KMS-11 (cell line): Measurements from ENCODE around the gene PDGFA.

ENCODE experiments used
- H2AFZ ChIP-seq: fragments of 200-600 bp; sonication (generic); 2 replicates; pipeline ENCODE4 v1.6.1; 2016; ENCODE audit warnings: antibody characterized with exemption, mixed run types, low read depth
- H3K27ac ChIP-seq: fragments of 200-600 bp; sonication (generic); 2 replicates; pipeline ENCODE4 v1.6.1; 2016; ENCODE audit warnings: mild to moderate bottlenecking, mixed run types
- H3K27me3 ChIP-seq: fragments of 200-600 bp; sonication (generic); 2 replicates; pipeline ENCODE4 v1.6.1; 2017; ENCODE audit warnings: mild to moderate bottlenecking, low read depth, mixed run types, moderate library complexity; ENCODE audit not compliant: insufficient read depth
- H3K36me3 ChIP-seq: fragments of 200-600 bp; sonication (generic); 2 replicates; pipeline ENCODE4 v1.6.1; 2017; ENCODE audit warnings: mild to moderate bottlenecking, mixed run types; ENCODE audit not compliant: insufficient read depth
- H3K4me1 ChIP-seq: fragments of 200-600 bp; sonication (generic); 2 replicates; pipeline ENCODE4 v1.6.1; 2016; ENCODE audit warnings: mild to moderate bottlenecking, low read depth, mixed run types; ENCODE audit not compliant: poor library complexity, severe bottlenecking
- H3K4me2 ChIP-seq: fragments of 200-600 bp; sonication (generic); 2 replicates; pipeline ENCODE4 v1.7.0; 2016; ENCODE audit warnings: mild to moderate bottlenecking, mixed run types
- H3K4me3 ChIP-seq: fragments of 200-600 bp; sonication (generic); IDR thresholded peaks from 2 replicates; pipeline ENCODE4 v1.6.1; 2017; ENCODE audit warnings: low read depth, low read length, mixed read lengths; ENCODE audit not compliant: insufficient read depth
- H3K79me2 ChIP-seq: fragments of 200-600 bp; sonication (generic); 2 replicates; pipeline ENCODE4 v1.6.1; 2016; ENCODE audit warnings: low read depth, mixed run types; ENCODE audit not compliant: insufficient read depth
- H3K9ac ChIP-seq: fragments of 200-600 bp; sonication (generic); 2 replicates; pipeline ENCODE4 v1.6.1; 2016; ENCODE audit warnings: mild to moderate bottlenecking, mixed run types
- H4K20me1 ChIP-seq: fragments of 200-600 bp; sonication (generic); 2 replicates; pipeline ENCODE4 v1.6.1; 2016; ENCODE audit warnings: mild to moderate bottlenecking, mixed run types; ENCODE audit not compliant: insufficient read depth
- CTCF ChIP-seq: fragments of 200-600 bp; sonication (generic); conservative IDR thresholded peaks from 2 replicates; pipeline ENCODE4 v1.6.1; 2017; ENCODE audit warnings: low read depth, mild to moderate bottlenecking, antibody characterized with exemption, low read length, moderate library complexity, mixed read lengths

PDGFA gene

GRCh38 chr7:500521-501420 lies 18.9 kb downstream of the PDGFA start:
- H3K36me3 ChIP-seq, result no peaks in the 10 kb centered on the region
- H3K4me3 ChIP-seq, result no peak overlapping the region
- H3K27me3 ChIP-seq, result peaks cover 58% of the 10 kb centered on the region
- no peaks in the 10 kb centered on the region for H3K79me2 ChIP-seq
- no peak overlapping the region for H3K27ac ChIP-seq
- no peak overlapping the region for H3K4me2 ChIP-seq
- no peak overlapping the region for H2AFZ ChIP-seq
- H4K20me1 ChIP-seq, result no peaks in the 10 kb centered on the region
- no peak for TF ChIP-seq CTCF
- H3K9ac ChIP-seq, result no peak overlapping the region
- H3K4me1 ChIP-seq, result no peaks in the 10 kb centered on the region

DNA sequence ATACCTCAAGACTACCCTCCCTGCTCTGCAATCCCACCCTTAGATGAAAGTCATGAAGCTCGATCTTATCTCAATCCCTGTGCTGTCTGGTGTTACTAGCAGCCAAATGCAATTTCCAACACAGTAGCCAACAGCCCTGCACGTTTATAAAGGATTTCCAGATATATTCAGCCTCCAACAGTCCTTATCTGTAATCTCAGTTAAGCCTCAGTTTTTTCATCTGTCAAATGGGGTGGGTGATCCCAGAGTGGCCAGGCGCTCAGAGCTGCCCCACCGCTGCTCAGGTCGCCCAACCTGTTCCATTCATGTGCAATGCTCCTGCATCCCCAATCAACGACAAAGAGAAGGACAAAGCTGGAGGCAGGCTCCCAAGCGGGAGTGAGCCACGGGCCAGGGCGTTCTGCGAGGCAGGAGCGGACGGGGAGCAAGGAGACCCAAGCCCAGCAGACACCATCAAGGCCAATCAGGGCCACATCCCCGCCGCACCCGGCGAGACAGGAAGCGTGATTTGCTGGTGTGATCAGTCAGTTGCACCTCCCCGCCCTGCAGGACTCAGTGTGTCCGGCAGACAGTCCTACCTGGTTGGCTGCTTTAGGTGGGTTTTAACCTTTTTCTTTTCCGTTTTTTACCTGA lies 19.7 kb downstream of the PDGFA start:
- H3K79me2 ChIP-seq, result no peaks in the 10 kb centered on the region
- H3K4me1 ChIP-seq, result no peaks in the 10 kb centered on the region
- H3K4me2 ChIP-seq, result no peak overlapping the region
- no peak overlapping the region for H3K4me3 ChIP-seq
- H3K27me3 ChIP-seq, result peaks cover 54% of the 10 kb centered on the region
- TF ChIP-seq CTCF, result no peak
- no peak overlapping the region for H2AFZ ChIP-seq
- no peaks in the 10 kb centered on the region for H4K20me1 ChIP-seq
- no peak overlapping the region for H3K9ac ChIP-seq
- H3K27ac ChIP-seq, result no peak overlapping the region
- no peaks in the 10 kb centered on the region for H3K36me3 ChIP-seq

GRCh38 chr7:498678-499641 lies 20.7 kb downstream of the PDGFA start:
- Histone ChIP-seq H3K36me3 (no peaks in the 10 kb centered on the region), H3K27me3 (peaks cover 52% of the 10 kb centered on the region), H3K4me2 (no peak overlapping the region), H2AFZ (no peak overlapping the region), H4K20me1 (no peaks in the 10 kb centered on the region), H3K9ac (no peak overlapping the region), H3K4me1 (no peaks in the 10 kb centered on the region), H3K79me2 (no peaks in the 10 kb centered on the region), H3K27ac (no peak overlapping the region), H3K4me3 (no peak overlapping the region)
- no peak for TF ChIP-seq CTCF

DNA sequence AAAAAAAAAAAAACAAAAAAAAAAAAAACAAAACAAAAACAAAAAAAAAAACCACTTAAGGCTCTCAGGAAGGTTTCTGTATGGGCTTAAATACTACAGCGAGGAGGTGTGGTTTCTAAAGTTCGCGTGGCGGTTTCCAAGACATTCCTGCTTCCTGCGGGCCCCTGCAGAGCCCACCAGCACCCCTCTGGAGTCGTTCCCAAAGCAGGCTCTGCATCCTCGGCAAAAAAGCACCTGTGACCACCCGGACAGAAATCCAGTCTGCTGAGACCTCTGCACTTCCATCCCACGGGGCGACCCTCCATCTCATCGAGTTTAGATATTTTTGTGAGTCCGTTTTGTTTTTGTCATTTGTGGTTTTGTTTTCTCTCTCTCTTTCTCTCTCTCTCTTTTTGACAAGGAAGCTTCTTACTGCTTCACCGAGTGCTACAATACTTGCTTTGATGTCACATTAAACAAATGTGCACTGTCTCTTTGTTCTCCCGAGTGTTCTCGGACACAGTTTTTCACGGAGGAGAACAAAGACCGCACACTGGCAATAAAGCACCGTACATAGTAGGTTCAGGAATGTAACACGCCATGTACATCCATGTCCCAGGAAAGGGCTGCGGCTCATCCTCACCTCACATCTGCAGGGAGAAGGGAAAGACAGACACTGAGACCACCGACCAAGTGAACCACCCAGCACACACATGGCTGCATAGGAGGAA lies 21.5 kb downstream of the PDGFA start:
- H3K79me2 ChIP-seq, result no peaks in the 10 kb centered on the region
- no peak for TF ChIP-seq CTCF
- no peak overlapping the region for H2AFZ ChIP-seq
- no peaks in the 10 kb centered on the region for H3K4me1 ChIP-seq
- no peaks in the 10 kb centered on the region for H4K20me1 ChIP-seq
- H3K4me2 ChIP-seq, result no peak overlapping the region
- no peak overlapping the region for H3K4me3 ChIP-seq
- no peak overlapping the region for H3K9ac ChIP-seq
- H3K27ac ChIP-seq, result no peak overlapping the region
- H3K27me3 ChIP-seq, result peaks cover 52% of the 10 kb centered on the region
- H3K36me3 ChIP-seq, result no peaks in the 10 kb centered on the region
